ENCODE measurements around the gene LOXL3. TPM values are rescaled to one million over a fixed set of nuclear protein-coding genes. Genes with fewer than 3 reads are reported as not detected.

The LOXL3 gene
- total RNA-seq, 1 experiment from 2014 or later, result 29.0 TPM

DNA sequence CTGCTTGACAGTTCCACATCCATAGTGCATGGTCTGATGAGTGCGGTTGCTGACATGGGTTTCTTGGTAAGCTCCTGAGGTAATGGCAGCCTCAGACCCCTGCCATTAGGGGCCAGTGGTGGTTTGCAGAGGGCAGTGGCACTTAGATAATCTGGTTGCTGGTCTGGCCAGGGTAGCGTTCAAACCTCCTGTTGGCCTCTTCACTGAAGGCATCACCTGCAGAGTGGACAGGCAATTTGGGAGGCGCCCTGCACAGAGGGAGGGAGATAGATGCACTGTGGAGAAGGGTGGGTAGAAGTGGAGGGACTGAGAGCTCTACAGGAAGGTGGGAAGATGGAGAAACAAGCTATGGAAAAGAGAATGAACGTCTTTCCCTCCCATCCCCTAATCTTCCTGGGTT, 20.3 kb downstream of the LOXL3 start:
- H2BK120ac ChIP-seq (ENCODE audit: low read depth, low read length, poor library complexity, severe bottlenecking), result no peak overlapping the region
- H4K20me1 ChIP-seq (ENCODE audit: control insufficient read depth, insufficient read depth, insufficient read length), result no peaks in the 10 kb centered on the region
- no peak overlapping the region for H3K4me3 Mint-ChIP-seq
- H2BK15ac ChIP-seq (ENCODE audit: low read depth, low read length), result no peak overlapping the region
- TF ChIP-seq, protein P1, sequence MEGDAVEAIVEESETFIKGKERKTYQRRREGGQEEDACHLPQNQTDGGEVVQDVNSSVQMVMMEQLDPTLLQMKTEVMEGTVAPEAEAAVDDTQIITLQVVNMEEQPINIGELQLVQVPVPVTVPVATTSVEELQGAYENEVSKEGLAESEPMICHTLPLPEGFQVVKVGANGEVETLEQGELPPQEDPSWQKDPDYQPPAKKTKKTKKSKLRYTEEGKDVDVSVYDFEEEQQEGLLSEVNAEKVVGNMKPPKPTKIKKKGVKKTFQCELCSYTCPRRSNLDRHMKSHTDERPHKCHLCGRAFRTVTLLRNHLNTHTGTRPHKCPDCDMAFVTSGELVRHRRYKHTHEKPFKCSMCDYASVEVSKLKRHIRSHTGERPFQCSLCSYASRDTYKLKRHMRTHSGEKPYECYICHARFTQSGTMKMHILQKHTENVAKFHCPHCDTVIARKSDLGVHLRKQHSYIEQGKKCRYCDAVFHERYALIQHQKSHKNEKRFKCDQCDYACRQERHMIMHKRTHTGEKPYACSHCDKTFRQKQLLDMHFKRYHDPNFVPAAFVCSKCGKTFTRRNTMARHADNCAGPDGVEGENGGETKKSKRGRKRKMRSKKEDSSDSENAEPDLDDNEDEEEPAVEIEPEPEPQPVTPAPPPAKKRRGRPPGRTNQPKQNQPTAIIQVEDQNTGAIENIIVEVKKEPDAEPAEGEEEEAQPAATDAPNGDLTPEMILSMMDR (conservative IDR thresholded peaks at IDR 0.05), result no peak
- no peak overlapping the region for H3K23ac ChIP-seq (ENCODE audit: insufficient read length, low read depth, low read length)
- no peaks in the 10 kb centered on the region for H3K9me3 ChIP-seq (ENCODE audit: control insufficient read depth, low read depth, low read length)
- peaks cover 2% of the 10 kb centered on the region; the same call in 1 of the 2 replicates for H3K27me3 Mint-ChIP-seq (ENCODE audit: low read depth)
- H3K27ac ChIP-seq (ENCODE audit: insufficient read length, low read depth, low read length), result no peak overlapping the region
- H3K79me1 ChIP-seq (ENCODE audit: insufficient read depth, low read depth, low read length, poor library complexity, severe bottlenecking), result peaks cover under 1% of the 10 kb centered on the region
- no peak overlapping the region for H3K14ac ChIP-seq (ENCODE audit: insufficient read depth, low read length)
- H3K56ac ChIP-seq (ENCODE audit: insufficient read length, low read depth, low read length), result no peak overlapping the region
- H3K4me1 Mint-ChIP-seq, result peaks cover 9 to 12% of the 10 kb centered on the region in 2 experiments
- no CpG with 5 or more reads among the region's 4 CpGs for WGBS (ENCODE audit: extremely low coverage, insufficient read length, low lambda C conversion rate)
- no peak overlapping the region for H3K18ac ChIP-seq (ENCODE audit: insufficient read length, low read depth, low read length)
- no peak overlapping the region for H3T11ph ChIP-seq (ENCODE audit: low read length)
- H4K8ac ChIP-seq (replicated peaks; ENCODE audit: insufficient read length, low read depth, low read length), result no peak overlapping the region
- no peak overlapping the region for H3K27ac Mint-ChIP-seq
- no peak for DNase-seq
- no peak overlapping the region for H2AK5ac ChIP-seq (ENCODE audit: insufficient read length, low read length)
- no peak overlapping the region for H4K91ac ChIP-seq (ENCODE audit: insufficient read length, low read depth, low read length)
- peaks cover under 1% of the 10 kb centered on the region; the same call in 1 of the 2 replicates for H3K4me1 ChIP-seq (ENCODE audit: insufficient read depth, low read length)
- no peaks in the 10 kb centered on the region for H3K27me3 ChIP-seq (ENCODE audit: insufficient read depth, low read length)
- H3K79me2 ChIP-seq (ENCODE audit: insufficient read depth, low read length), result peaks cover under 1% of the 10 kb centered on the region; the same call in 1 of the 2 replicates
- no peak overlapping the region for H2BK12ac ChIP-seq (ENCODE audit: insufficient read length, low read depth, low read length)
- no peak overlapping the region for H3K4ac ChIP-seq (ENCODE audit: low read depth, low read length)
- peaks cover 15% of the 10 kb centered on the region for H3K23me2 ChIP-seq (ENCODE audit: insufficient read length, low read depth, low read length, poor library complexity, severe bottlenecking)
- H2BK5ac ChIP-seq (ENCODE audit: insufficient read length, low read length), result no peak overlapping the region
- no peak overlapping the region for H3K9ac ChIP-seq (ENCODE audit: extremely low read depth, insufficient read length, low read length)
- H3K36me3 Mint-ChIP-seq (ENCODE audit: insufficient read depth in 1 of 3, low read depth in 3 of 3), result peaks cover 4 to 39% (median 24%) of the 10 kb centered on the region in 3 experiments; a peak in 6 of 7 replicates
- H3K4me2 ChIP-seq (ENCODE audit: insufficient read depth, insufficient read length, low read length), result no peak overlapping the region
- no peaks in the 10 kb centered on the region; a peak in 1 of 5 replicates for H3K9me3 Mint-ChIP-seq
- H4K5ac ChIP-seq (ENCODE audit: insufficient read length, low read depth, low read length), result no peak overlapping the region
- H2AFZ ChIP-seq (ENCODE audit: low read length), result no peak overlapping the region
- H2BK20ac ChIP-seq (ENCODE audit: low read depth, low read length, poor library complexity, severe bottlenecking), result no peak overlapping the region

Data from H9 (cell line).